H1 (cell line): ENCODE measurements around the gene ARID1B.

Experiments used
- EP300 ChIP-seq, 2 experiments: IDR thresholded peaks; 1 replicate in 1 of 2; 2 replicates in 1 of 2; pipeline ENCODE4 v1.6.1; 2011 to 2012; ENCODE audit warnings: low read depth in 2 of 2, low read length in 2 of 2, mild to moderate bottlenecking in 2 of 2, borderline replicate concordance in 1 of 2, inconsistent platforms in 1 of 2, moderate library complexity in 1 of 2
- EZH2 ChIP-seq: fragments of 200-600 bp; sonication (generic); IDR thresholded peaks from 2 replicates; pipeline ENCODE4 v1.7.1; 2012; ENCODE audit warnings: low read depth, mild to moderate bottlenecking, moderate library complexity, low read length, inconsistent platforms; ENCODE audit not compliant: severe bottlenecking
- GABPA ChIP-seq: IDR thresholded peaks from 2 replicates; pipeline ENCODE4 v1.6.1; 2011; ENCODE audit warnings: mild to moderate bottlenecking, low read length, moderate library complexity, borderline replicate concordance; ENCODE audit not compliant: insufficient read depth
- NRF1 ChIP-seq: IDR thresholded peaks from 2 replicates; pipeline ENCODE4 v1.6.1; 2011; ENCODE audit warnings: mild to moderate bottlenecking, low read depth, low read length, improper control_type of control experiment
- POLR2A ChIP-seq, 2 experiments: IDR thresholded peaks; 1 replicate in 1 of 2; 2 replicates in 1 of 2; pipeline ENCODE4 v1.6.1; 2011; ENCODE audit warnings: low read depth in 2 of 2, low read length in 2 of 2, mild to moderate bottlenecking in 2 of 2; ENCODE audit errors: control extremely low read depth in 1 of 2
- POLR2AphosphoS5 ChIP-seq: IDR thresholded peaks from 2 replicates; pipeline ENCODE4 v1.6.1; 2011; ENCODE audit warnings: low read depth, low read length
- RAD21 ChIP-seq, 2 experiments: IDR thresholded peaks in 1 of 2; conservative IDR thresholded peaks in 1 of 2; 2 replicates each; pipeline ENCODE4 v1.6.1; 2011; ENCODE audit warnings: low read depth in 2 of 2, low read length in 2 of 2, improper control_type of control experiment in 1 of 2, inconsistent platforms in 1 of 2, mild to moderate bottlenecking in 1 of 2, moderate library complexity in 1 of 2
- SIX5 ChIP-seq: IDR thresholded peaks from 2 replicates; pipeline ENCODE4 v1.6.1; 2011; ENCODE audit warnings: mild to moderate bottlenecking, low read depth, low read length
- YY1 ChIP-seq: IDR thresholded peaks from 2 replicates; pipeline ENCODE4 v1.6.1; 2011; ENCODE audit warnings: low read depth, mild to moderate bottlenecking, low read length
- TF ChIP-seq, protein P1 (sequence below), 3 experiments: IDR thresholded peaks; 1 replicate in 2 of 3; 2 replicates in 1 of 3; pipeline versions ENCODE4 v1.5.1 to v1.6.1; 2011; ENCODE audit warnings: low read length in 3 of 3, mild to moderate bottlenecking in 3 of 3, inconsistent platforms in 2 of 3, low read depth in 1 of 3, moderate library complexity in 1 of 3; ENCODE audit not compliant: insufficient read depth in 1 of 3; ENCODE audit errors: control extremely low read depth in 1 of 3

DNA sequence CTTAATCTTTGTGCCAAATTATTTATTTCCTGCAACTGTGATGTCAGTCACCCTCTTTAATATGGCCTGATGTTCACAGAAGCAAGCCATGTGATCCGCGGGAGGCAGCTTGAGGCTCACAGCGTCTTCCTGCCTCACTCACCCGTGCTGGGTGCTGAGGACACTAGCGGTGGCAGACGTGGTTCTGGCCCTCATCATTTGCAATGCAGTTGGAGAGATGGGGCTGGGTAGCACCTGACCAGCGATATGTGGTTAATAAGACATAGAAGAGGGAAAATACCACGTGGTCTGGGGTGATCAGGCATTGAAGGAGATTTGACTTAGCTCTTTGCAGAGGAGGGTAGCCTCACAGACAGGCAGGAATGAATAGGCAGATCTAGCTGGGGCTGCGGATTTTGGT, 281.4 kb downstream of the ARID1B start:
- TF ChIP-seq POLR2A (IDR thresholded peaks at IDR 0.05; ENCODE audit: control extremely low read depth in 1 of 2, low read depth in 2 of 2, low read length in 2 of 2) (no peak), EZH2 (no peak), RAD21 (IDR thresholded peaks at IDR 0.05 in 1 of 2, conservative IDR thresholded peaks at IDR 0.05 in 1 of 2; ENCODE audit: low read depth in 2 of 2, low read length in 2 of 2) (no peak), YY1 (no peak), EP300 (IDR thresholded peaks at IDR 0.05; ENCODE audit: borderline replicate concordance in 1 of 2, low read depth in 2 of 2, low read length in 2 of 2) (no peak), SIX5 (no peak), GABPA (no peak), NRF1 (no peak), POLR2AphosphoS5 (no peak; the same call in 1 of the 2 replicates)
- TF ChIP-seq, protein P1, sequence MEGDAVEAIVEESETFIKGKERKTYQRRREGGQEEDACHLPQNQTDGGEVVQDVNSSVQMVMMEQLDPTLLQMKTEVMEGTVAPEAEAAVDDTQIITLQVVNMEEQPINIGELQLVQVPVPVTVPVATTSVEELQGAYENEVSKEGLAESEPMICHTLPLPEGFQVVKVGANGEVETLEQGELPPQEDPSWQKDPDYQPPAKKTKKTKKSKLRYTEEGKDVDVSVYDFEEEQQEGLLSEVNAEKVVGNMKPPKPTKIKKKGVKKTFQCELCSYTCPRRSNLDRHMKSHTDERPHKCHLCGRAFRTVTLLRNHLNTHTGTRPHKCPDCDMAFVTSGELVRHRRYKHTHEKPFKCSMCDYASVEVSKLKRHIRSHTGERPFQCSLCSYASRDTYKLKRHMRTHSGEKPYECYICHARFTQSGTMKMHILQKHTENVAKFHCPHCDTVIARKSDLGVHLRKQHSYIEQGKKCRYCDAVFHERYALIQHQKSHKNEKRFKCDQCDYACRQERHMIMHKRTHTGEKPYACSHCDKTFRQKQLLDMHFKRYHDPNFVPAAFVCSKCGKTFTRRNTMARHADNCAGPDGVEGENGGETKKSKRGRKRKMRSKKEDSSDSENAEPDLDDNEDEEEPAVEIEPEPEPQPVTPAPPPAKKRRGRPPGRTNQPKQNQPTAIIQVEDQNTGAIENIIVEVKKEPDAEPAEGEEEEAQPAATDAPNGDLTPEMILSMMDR (IDR thresholded peaks at IDR 0.05; ENCODE audit: control extremely low read depth in 1 of 3, insufficient read depth in 1 of 3, low read depth in 1 of 3, low read length in 3 of 3), result no peak
